ENCODE results near the gene FTO.
"Not testable (repeated sequence)": the region's sequence is repeated elsewhere in the genome, so short reads cannot be mapped to it uniquely, and the experiment has no call there.

Gene FTO

GRCh38 chr16:53855511-53855910, 151.6 kb downstream of the FTO start:
- DNase-seq (ENCODE audit: low read depth in 2 of 3, low spot score in 1 of 3): no peak

GRCh38 chr16:53859995-53860540, 156.1 kb downstream of the FTO start:
- no peak for DNase-seq (ENCODE audit: low read depth in 2 of 3, low spot score in 1 of 3)

- DNase-seq (ENCODE audit: low read depth in 2 of 3, low spot score in 1 of 3): no peak
Observed at GRCh38 chr16:53863861-53864260, 159.9 kb downstream of the FTO start.

GRCh38 chr16:53864819-53865493, 161.0 kb downstream of the FTO start:
- DNase-seq (ENCODE audit: low read depth in 2 of 3, low spot score in 1 of 3): peak in 2 of 3 donors; percentile 1 to 4

GRCh38 chr16:53865494-53865863, 161.5 kb downstream of the FTO start:
- DNase-seq (ENCODE audit: low read depth in 2 of 3, low spot score in 1 of 3): no peak

GRCh38 chr16:53866520-53866919, 162.6 kb downstream of the FTO start:
- DNase-seq (ENCODE audit: low read depth in 2 of 3, low spot score in 1 of 3): no peak

- DNase-seq (ENCODE audit: low read depth in 2 of 3, low spot score in 1 of 3): no peak
Observed at GRCh38 chr16:53870831-53871230, 166.9 kb downstream of the FTO start.

GRCh38 chr16:53872248-53873221, 168.6 kb downstream of the FTO start:
- no peak for DNase-seq (ENCODE audit: low read depth in 2 of 3, low spot score in 1 of 3)

- no peak for DNase-seq (ENCODE audit: low read depth in 2 of 3, low spot score in 1 of 3)
Observed at GRCh38 chr16:53876811-53877210, 172.9 kb downstream of the FTO start.

GRCh38 chr16:53878216-53878615, 174.3 kb downstream of the FTO start:
- DNase-seq (ENCODE audit: low read depth in 2 of 3, low spot score in 1 of 3): no peak

GRCh38 chr16:53881371-53881770, 177.4 kb downstream of the FTO start:
- DNase-seq (ENCODE audit: low read depth in 2 of 3, low spot score in 1 of 3): no peak

- no peak for DNase-seq (ENCODE audit: low read depth in 2 of 3, low spot score in 1 of 3)
Observed at GRCh38 chr16:53882310-53882709, 178.4 kb downstream of the FTO start.

GRCh38 chr16:53884748-53885147, 180.8 kb downstream of the FTO start:
- DNase-seq (ENCODE audit: low read depth in 2 of 3, low spot score in 1 of 3): no peak

- no peak for DNase-seq (ENCODE audit: low read depth in 2 of 3, low spot score in 1 of 3)
Observed at GRCh38 chr16:53886482-53887378, 182.8 kb downstream of the FTO start.

GRCh38 chr16:53888222-53888621, 184.3 kb downstream of the FTO start:
- no peak for DNase-seq (ENCODE audit: low read depth in 2 of 3, low spot score in 1 of 3)

GRCh38 chr16:53890877-53891276, 186.9 kb downstream of the FTO start:
- not testable (repeated sequence) for DNase-seq (ENCODE audit: low read depth in 2 of 3, low spot score in 1 of 3)

- no peak for DNase-seq (ENCODE audit: low read depth in 2 of 3, low spot score in 1 of 3)
Observed at GRCh38 chr16:53891409-53892139, 187.6 kb downstream of the FTO start.

- peak; percentile 2 to 70 (median 10) for DNase-seq (ENCODE audit: low read depth in 2 of 3, low spot score in 1 of 3)
Observed at GRCh38 chr16:53892155-53892554, 188.2 kb downstream of the FTO start.

GRCh38 chr16:53893731-53894435, 189.9 kb downstream of the FTO start:
- DNase-seq (ENCODE audit: low read depth in 2 of 3, low spot score in 1 of 3): no peak

- no peak for DNase-seq (ENCODE audit: low read depth in 2 of 3, low spot score in 1 of 3)
Observed at GRCh38 chr16:53894686-53895085, 190.7 kb downstream of the FTO start.
